Trophoblast cell (in vitro differentiated cells and primary cell): Measurements from ENCODE around the gene HEATR1.

Experiments used
- DNase-seq, 2 donors: peaks; one replicate each; pipeline ENCODE4 v3.0.0-alpha.2; 2016
- H2AFZ ChIP-seq: 2 replicates; pipeline ENCODE4 v1.6.1; 2013; ENCODE audit warnings: low read length, moderate library complexity, mild to moderate bottlenecking; ENCODE audit not compliant: insufficient read depth, poor library complexity
- H2AK5ac ChIP-seq: 2 replicates; pipeline ENCODE4 v1.6.1; 2013; ENCODE audit warnings: mild to moderate bottlenecking, low read length
- H2BK120ac ChIP-seq: 2 replicates; pipeline ENCODE4 v1.6.1; 2013; ENCODE audit warnings: low read length, mild to moderate bottlenecking, moderate library complexity; ENCODE audit not compliant: insufficient read depth, poor library complexity
- H2BK12ac ChIP-seq: 2 replicates; pipeline ENCODE4 v1.6.1; 2013; ENCODE audit warnings: mild to moderate bottlenecking, low read length, moderate library complexity
- H2BK5ac ChIP-seq: 2 replicates; pipeline ENCODE4 v1.6.1; 2013; ENCODE audit warnings: low read length, low read depth, moderate library complexity, mild to moderate bottlenecking; ENCODE audit not compliant: poor library complexity
- H3K14ac ChIP-seq: 2 replicates; pipeline ENCODE4 v1.6.1; 2013; ENCODE audit warnings: mild to moderate bottlenecking, low read length
- H3K18ac ChIP-seq: 2 replicates; pipeline ENCODE4 v1.6.1; 2013; ENCODE audit warnings: mild to moderate bottlenecking, low read length
- H3K23ac ChIP-seq: 2 replicates; pipeline ENCODE4 v1.6.1; 2013; ENCODE audit warnings: low read length
- H3K27ac ChIP-seq: 2 replicates; pipeline ENCODE4 v1.5.1; 2013; ENCODE audit warnings: low read depth, mild to moderate bottlenecking, inconsistent platforms, low read length, moderate library complexity
- H3K27me3 ChIP-seq: 2 replicates; pipeline ENCODE4 v1.6.1; 2013; ENCODE audit warnings: inconsistent platforms, mild to moderate bottlenecking, low read length, moderate library complexity; ENCODE audit not compliant: insufficient read depth
- H3K36me3 ChIP-seq, 2 experiments: 1 replicate in 1 of 2; 2 replicates in 1 of 2; pipeline ENCODE4 v1.6.1; 2013; ENCODE audit warnings: low read length in 2 of 2, mild to moderate bottlenecking in 2 of 2, moderate library complexity in 1 of 2; ENCODE audit not compliant: insufficient read depth in 2 of 2, control insufficient read depth in 1 of 2
- H3K4ac ChIP-seq: 2 replicates; pipeline ENCODE4 v1.6.1; 2013; ENCODE audit warnings: low read depth, mild to moderate bottlenecking, low read length, moderate library complexity
- H3K4me1 ChIP-seq, 2 experiments: 1 replicate in 1 of 2; 2 replicates in 1 of 2; pipeline ENCODE4 v1.6.1; 2013; ENCODE audit warnings: low read length in 2 of 2, mild to moderate bottlenecking in 2 of 2, moderate library complexity in 1 of 2; ENCODE audit not compliant: insufficient read depth in 2 of 2, control insufficient read depth in 1 of 2
- H3K4me2 ChIP-seq: 2 replicates; pipeline ENCODE4 v1.6.1; 2013; ENCODE audit warnings: inconsistent platforms, mild to moderate bottlenecking, low read length, moderate library complexity
- H3K4me3 ChIP-seq: 2 replicates; pipeline ENCODE4 v1.5.1; 2013; ENCODE audit warnings: mild to moderate bottlenecking, low read depth, low read length, inconsistent platforms
- H3K79me1 ChIP-seq: one replicate; pipeline ENCODE4 v1.6.1; 2013; ENCODE audit warnings: low read length
- H3K79me2 ChIP-seq: 2 replicates; pipeline ENCODE4 v1.6.1; 2013; ENCODE audit warnings: low read length, mild to moderate bottlenecking; ENCODE audit not compliant: control insufficient read depth, insufficient read depth, poor library complexity
- H3K9ac ChIP-seq: 2 replicates; pipeline ENCODE4 v1.6.1; 2013; ENCODE audit warnings: mild to moderate bottlenecking, low read length
- H3K9me3 ChIP-seq: 2 replicates; pipeline ENCODE4 v1.6.1; 2013; ENCODE audit warnings: low read depth, mild to moderate bottlenecking, control low read depth, inconsistent platforms, low read length; ENCODE audit not compliant: insufficient read depth
- H4K12ac ChIP-seq: 2 replicates; pipeline ENCODE4 v1.6.1; 2013; ENCODE audit warnings: low read depth, mild to moderate bottlenecking, low read length, moderate library complexity
- H4K8ac ChIP-seq: 2 replicates; pipeline ENCODE4 v1.6.1; 2013; ENCODE audit warnings: low read depth, mild to moderate bottlenecking, low read length, moderate library complexity
- H4K91ac ChIP-seq: one replicate; pipeline ENCODE4 v1.6.1; 2013; ENCODE audit warnings: low read depth, mild to moderate bottlenecking, low read length, moderate library complexity
- WGBS: extraction: QIAGEN DNeasy Blood & Tissue Kit; methylation state at CpG from one replicate; pipeline ENCODE4 v1.1.7; 2013; ENCODE audit warnings: missing lambda C conversion rate; ENCODE audit not compliant: insufficient read length, insufficient coverage; ENCODE audit errors: extremely low coverage; 5-methylcytosine and 5-hydroxymethylcytosine counted together

Gene HEATR1

DNA sequence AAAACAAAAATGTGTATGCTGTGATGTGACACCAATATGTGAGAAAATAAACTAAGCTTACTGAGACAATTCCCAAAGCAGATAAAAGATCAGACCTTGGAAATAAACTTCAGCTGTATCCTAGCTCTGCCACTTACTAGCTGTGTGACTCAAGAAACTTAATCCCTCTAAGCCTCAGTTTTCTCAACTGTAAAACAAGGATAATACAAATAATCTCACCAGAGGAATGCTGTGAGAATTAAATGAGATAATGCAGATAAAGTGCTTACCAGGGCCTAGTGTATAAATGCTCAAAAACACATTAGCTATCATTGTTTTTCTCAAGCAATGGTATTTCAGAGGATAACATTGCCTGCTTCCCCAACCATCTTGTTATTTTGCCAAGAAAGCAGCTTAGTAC, 2.1 kb downstream of the HEATR1 start:
- no peak overlapping the region for H4K12ac ChIP-seq
- H3K27ac ChIP-seq, result no peak overlapping the region
- no peak overlapping the region for H2BK120ac ChIP-seq
- no peak overlapping the region for H3K4me3 ChIP-seq
- no peak overlapping the region for H3K4me2 ChIP-seq
- H2AFZ ChIP-seq, result no peak overlapping the region
- no peaks in the 10 kb centered on the region for H3K27me3 ChIP-seq
- H3K4ac ChIP-seq, result no peak overlapping the region
- H2BK5ac ChIP-seq, result no peak overlapping the region
- no peak overlapping the region for H3K14ac ChIP-seq
- H3K4me1 ChIP-seq, result peaks cover 8 to 9% of the 10 kb centered on the region in 2 experiments
- no peak overlapping the region for H2AK5ac ChIP-seq
- H4K91ac ChIP-seq, result no peak overlapping the region
- H3K79me1 ChIP-seq, result peaks cover 12% of the 10 kb centered on the region
- no peak overlapping the region for H3K23ac ChIP-seq
- no peak overlapping the region for H3K9ac ChIP-seq
- H3K9me3 ChIP-seq, result no peaks in the 10 kb centered on the region
- no peak for DNase-seq
- peaks cover 3 to 12% of the 10 kb centered on the region in 2 experiments for H3K36me3 ChIP-seq
- peaks cover 6% of the 10 kb centered on the region for H3K79me2 ChIP-seq
- no peak overlapping the region for H4K8ac ChIP-seq
- H3K18ac ChIP-seq, result no peak overlapping the region
- no peak overlapping the region for H2BK12ac ChIP-seq

DNA sequence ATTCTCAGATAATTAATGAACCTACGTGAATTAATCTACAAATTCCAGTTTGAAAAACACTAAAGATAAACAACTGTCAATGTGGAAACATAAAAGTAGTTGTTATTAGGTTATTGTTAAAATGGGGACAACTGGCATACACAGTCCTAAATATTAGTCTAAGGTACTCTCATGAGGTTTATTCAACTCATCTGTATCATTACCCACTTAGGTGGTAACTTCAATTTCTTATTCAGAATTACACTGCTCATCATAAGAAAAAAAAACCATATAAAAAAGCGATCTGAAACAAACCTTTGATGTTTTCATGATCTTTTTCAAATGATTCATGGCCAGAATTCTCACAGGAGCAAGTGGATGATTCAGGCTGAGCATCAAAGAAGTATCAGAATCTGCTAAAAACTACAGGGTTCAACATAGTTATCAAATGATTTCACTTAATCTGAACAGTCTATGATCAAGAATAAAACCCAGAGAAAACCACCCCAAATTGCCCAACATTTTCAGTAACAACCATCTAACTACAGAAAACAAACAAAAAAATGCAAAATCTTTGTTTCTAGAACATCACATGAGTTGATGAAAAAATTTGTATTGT, 13.7 kb downstream of the HEATR1 start:
- no CpG with 5 or more reads among the region's 2 CpGs for WGBS
- H3K27me3 ChIP-seq, result no peaks in the 10 kb centered on the region
- no peaks in the 10 kb centered on the region for H3K79me2 ChIP-seq
- H3K9ac ChIP-seq, result no peak overlapping the region
- no peak overlapping the region for H3K4ac ChIP-seq
- no peaks in the 10 kb centered on the region for H3K9me3 ChIP-seq
- no peak overlapping the region for H2BK12ac ChIP-seq
- no peak overlapping the region for H4K12ac ChIP-seq
- no peaks in the 10 kb centered on the region for H3K79me1 ChIP-seq
- H4K91ac ChIP-seq, result no peak overlapping the region
- no peak overlapping the region for H3K27ac ChIP-seq
- no peak overlapping the region for H3K14ac ChIP-seq
- no peak overlapping the region for H2BK5ac ChIP-seq
- no peaks in the 10 kb centered on the region for H3K4me1 ChIP-seq
- peaks cover 5 to 10% of the 10 kb centered on the region in 2 experiments for H3K36me3 ChIP-seq
- H2AK5ac ChIP-seq, result no peak overlapping the region
- no peak overlapping the region for H2AFZ ChIP-seq
- no peak overlapping the region for H2BK120ac ChIP-seq
- H3K4me2 ChIP-seq, result no peak overlapping the region
- H3K4me3 ChIP-seq, result no peak overlapping the region
- DNase-seq, result no peak
- H4K8ac ChIP-seq, result no peak overlapping the region
- no peak overlapping the region for H3K23ac ChIP-seq
- H3K18ac ChIP-seq, result no peak overlapping the region

- H3K4me1 ChIP-seq, result no peaks in the 10 kb centered on the region
- H3K14ac ChIP-seq, result no peak overlapping the region
- no peak overlapping the region for H3K9ac ChIP-seq
- H2BK120ac ChIP-seq, result no peak overlapping the region
- no peaks in the 10 kb centered on the region for H3K79me2 ChIP-seq
- no peaks in the 10 kb centered on the region for H3K27me3 ChIP-seq
- no CpG with 5 or more reads among the region's 4 CpGs for WGBS
- H2BK12ac ChIP-seq, result no peak overlapping the region
- H2AK5ac ChIP-seq, result no peak overlapping the region
- no peak overlapping the region for H3K23ac ChIP-seq
- H2AFZ ChIP-seq, result no peak overlapping the region
- H3K79me1 ChIP-seq, result no peaks in the 10 kb centered on the region
- H3K4me3 ChIP-seq, result no peak overlapping the region
- no peaks in the 10 kb centered on the region for H3K9me3 ChIP-seq
- no peak overlapping the region for H3K4me2 ChIP-seq
- no peak overlapping the region for H4K91ac ChIP-seq
- H4K12ac ChIP-seq, result no peak overlapping the region
- no peak overlapping the region for H3K18ac ChIP-seq
- peaks cover 3 to 12% of the 10 kb centered on the region in 2 experiments for H3K36me3 ChIP-seq
- no peak overlapping the region for H2BK5ac ChIP-seq
- no peak for DNase-seq
- H3K27ac ChIP-seq, result no peak overlapping the region
- H4K8ac ChIP-seq, result no peak overlapping the region
- H3K4ac ChIP-seq, result no peak overlapping the region
Observed at GRCh38 chr1:236589531-236589930, 14.8 kb downstream of the HEATR1 start.

- Histone ChIP-seq H3K27ac (no peak overlapping the region), H4K8ac (no peak overlapping the region)
- no CpG with 5 or more reads among the region's 2 CpGs for WGBS
Observed at GRCh38 chr1:236581528-236581927, 22.8 kb downstream of the HEATR1 start.

More at GRCh38 chr1:236581528-236581927, 22.8 kb downstream of the HEATR1 start:
- Histone ChIP-seq H2BK12ac (no peak overlapping the region), H3K23ac (no peak overlapping the region), H2BK5ac (no peak overlapping the region), H3K14ac (no peak overlapping the region), H3K79me1 (no peaks in the 10 kb centered on the region), H4K91ac (no peak overlapping the region), H3K9ac (no peak overlapping the region), H3K4me1 (no peaks in the 10 kb centered on the region), H2BK120ac (no peak overlapping the region), H2AFZ (no peak overlapping the region), H3K79me2 (no peaks in the 10 kb centered on the region), H3K36me3 (peaks cover 13 to 22% of the 10 kb centered on the region in 2 experiments), H3K4me2 (no peak overlapping the region), H3K4me3 (no peak overlapping the region), H3K18ac (no peak overlapping the region), H3K4ac (no peak overlapping the region), H3K27me3 (no peaks in the 10 kb centered on the region), H4K12ac (no peak overlapping the region), H3K9me3 (no peaks in the 10 kb centered on the region), H2AK5ac (no peak overlapping the region)
- DNase-seq, result peak in 1 of 2 donors; percentile 26
